HT1080 (cell line): Measurements from ENCODE around the gene ZNF454. TPM values are rescaled to one million over a fixed set of nuclear protein-coding genes. Genes with fewer than 3 reads are reported as not detected.

Source experiments
- DNase-seq: peaks from one replicate; pipeline ENCODE4 v3.0.0-alpha.2; 2015; ENCODE audit warnings: low read depth
- polyA plus RNA-seq, 2 experiments: library from polyadenylated mRNA; depleted of rRNA; stranded (reverse); fragments of >200 nt; gene quantifications; 2 replicates each; pipeline ENCODE4 v1.2.3, GENCODE V29; 2015
- total RNA-seq: library from RNA; depleted of rRNA; stranded (reverse); fragments of >200 nt; shearing (Covaris generic); gene quantifications from 2 replicates; pipeline ENCODE4 v1.2.3, GENCODE V29; 2014; rRNA removed

The ZNF454 gene
- not detected in 2 replicates for total RNA-seq
- polyA plus RNA-seq (2015; cell fraction: cytosol; rRNA removed): not detected in 2 replicates
- polyA plus RNA-seq (2015; cell fraction: nucleus; rRNA removed): not detected in 2 replicates

DNA sequence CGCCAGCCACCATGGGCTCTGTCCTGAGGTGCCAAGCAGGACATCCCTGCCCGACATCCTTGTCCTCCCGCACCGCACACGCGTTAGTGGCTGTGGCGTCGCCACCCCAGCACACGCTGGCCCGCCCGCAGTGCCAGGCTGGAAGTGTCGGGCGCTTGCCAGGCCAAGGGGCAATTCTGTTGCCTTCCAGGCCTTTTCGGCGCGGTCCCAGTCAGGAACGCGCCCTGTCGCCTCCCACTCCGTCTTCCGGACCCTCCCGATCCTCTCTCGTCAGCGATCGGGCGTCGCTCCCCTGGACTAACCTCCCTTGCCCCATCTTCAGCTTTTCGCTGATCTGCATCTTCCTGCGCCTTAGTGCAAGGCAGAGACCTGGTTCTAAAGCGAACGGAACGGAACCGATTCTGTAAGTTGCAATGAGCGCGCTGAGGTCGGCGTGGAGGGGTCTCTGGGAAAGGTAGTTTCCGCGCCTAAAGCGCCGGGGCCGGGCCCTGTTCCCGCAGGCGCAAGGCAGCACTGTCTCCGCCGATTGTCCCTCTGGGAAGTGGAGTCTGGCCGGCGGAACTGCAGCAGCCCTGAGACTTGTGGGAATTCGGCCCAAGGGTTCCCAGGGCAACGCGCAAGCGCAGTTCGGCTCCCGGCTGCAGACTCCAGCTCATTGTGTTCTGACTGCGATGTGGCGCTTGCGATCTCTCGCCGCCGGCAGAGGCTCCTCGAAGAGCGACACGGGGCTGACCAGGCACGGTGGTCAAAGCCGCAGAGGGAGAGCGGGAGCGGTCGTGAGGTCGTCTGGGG lies at the start of gene ZNF454:
TSS of gene ZNF454 (plus strand) at position 630 of the 792 bp plus-strand sequence. CDS start 1,594 bp downstream, outside the sequence.
- no peak for DNase-seq

DNA sequence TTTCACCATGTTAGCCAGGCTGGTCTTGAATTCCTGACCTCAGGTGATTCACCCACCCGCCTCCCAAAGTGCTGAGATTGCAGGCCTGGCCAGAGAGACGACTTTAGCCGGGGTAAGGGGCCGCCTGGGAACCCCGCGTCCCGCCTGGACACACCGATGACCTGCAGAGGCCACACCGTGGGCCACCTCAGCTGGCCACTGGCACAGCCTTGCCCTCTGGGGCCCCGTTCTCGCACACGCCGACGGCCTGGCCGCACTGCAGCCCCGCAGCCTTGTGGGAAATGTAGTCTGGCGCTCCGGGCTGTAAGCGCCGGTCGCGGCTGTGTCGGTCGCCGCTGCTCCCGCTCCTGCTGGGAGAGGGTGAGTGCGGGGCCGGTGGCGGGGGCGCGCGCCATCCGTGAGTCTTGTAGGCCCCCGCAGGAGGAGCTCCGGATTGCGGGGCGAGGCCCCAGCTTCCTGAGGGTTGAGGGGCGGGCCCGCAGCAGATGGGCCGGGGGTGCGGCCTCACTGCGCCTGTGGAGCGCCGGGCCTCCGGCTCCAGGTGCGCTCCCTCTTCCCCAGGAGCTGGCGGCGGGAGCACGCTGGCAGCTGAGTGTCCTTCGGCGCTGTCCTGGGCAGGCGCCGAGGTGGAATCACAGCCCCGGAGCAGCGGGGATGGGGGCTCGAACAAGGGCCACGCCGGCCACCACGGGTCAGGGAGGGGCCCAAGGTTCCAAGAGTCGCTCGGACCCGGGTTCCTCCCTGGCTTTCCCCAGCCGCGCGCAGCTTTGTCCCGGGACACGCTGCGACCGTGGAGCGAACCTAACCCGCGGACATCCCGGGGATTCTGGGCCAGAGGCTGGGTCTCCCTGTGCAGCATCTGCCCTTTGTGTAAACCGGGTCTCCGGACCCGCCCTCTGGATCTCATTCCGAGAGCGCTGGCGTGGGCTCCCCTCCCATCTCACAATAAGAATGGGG lies 45.1 kb upstream of the ZNF454 start, which contains the start of gene ZFP2:
TSS of gene ZFP2 (plus strand) at position 299 of the 957 bp plus-strand sequence. CDS start 35,401 bp downstream, outside the sequence.
- DNase-seq: peak; percentile 28

- DNase-seq: no peak
These were observed 41.7 kb upstream of the ZNF454 start for GRCh38 chr5:178899289-178899688.

DNA sequence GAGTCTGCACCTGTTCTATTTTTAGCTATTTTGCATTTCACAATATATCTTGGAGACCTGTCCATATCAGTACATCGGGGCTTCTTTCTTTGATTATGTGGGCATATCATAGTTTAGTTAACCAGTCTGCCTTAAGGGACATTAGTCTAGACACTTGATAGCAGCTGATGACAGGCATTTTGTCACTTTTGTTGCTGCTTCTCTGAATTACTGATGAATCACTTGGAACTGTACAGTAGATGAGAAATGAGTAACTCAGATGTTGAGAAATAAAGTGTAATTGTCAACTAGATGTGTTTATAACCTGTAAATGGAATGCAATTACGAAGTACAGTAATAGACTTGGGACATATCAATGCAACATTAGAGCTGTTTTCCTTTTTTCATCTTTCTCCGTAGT lies 38.1 kb upstream of the ZNF454 start:
- DNase-seq: no peak

DNA sequence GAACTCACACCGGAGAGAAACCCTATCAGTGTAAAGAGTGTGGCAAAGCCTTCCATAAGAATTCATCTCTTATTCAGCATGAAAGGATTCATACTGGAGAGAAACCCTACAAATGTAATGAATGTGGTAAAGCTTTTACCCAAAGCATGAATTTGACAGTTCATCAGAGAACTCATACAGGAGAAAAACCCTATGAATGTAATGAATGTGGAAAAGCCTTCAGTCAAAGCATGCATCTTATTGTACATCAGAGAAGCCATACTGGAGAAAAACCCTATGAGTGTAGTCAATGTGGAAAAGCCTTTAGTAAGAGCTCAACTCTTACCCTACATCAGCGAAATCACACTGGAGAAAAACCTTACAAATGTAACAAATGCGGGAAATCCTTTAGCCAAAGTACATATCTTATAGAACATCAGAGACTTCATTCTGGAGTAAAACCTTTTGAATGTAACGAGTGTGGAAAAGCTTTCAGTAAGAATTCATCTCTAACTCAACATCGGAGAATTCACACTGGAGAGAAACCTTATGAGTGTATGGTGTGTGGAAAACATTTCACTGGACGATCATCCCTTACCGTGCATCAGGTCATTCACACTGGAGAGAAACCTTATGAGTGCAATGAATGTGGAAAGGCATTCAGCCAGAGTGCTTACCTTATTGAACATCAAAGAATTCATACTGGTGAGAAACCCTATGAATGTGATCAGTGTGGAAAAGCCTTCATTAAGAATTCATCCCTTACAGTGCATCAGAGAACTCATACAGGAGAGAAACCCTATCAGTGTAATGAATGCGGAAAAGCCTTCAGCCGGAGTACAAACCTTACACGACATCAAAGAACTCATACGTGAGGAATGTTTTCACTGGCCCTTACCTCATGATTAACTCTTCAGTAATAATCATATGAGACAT lies 8.9 kb upstream of the ZNF454 start:
- DNase-seq: no peak

- DNase-seq: no peak
These were observed 363 bp downstream of the ZNF454 start for GRCh38 chr5:178941361-178941760.

DNA sequence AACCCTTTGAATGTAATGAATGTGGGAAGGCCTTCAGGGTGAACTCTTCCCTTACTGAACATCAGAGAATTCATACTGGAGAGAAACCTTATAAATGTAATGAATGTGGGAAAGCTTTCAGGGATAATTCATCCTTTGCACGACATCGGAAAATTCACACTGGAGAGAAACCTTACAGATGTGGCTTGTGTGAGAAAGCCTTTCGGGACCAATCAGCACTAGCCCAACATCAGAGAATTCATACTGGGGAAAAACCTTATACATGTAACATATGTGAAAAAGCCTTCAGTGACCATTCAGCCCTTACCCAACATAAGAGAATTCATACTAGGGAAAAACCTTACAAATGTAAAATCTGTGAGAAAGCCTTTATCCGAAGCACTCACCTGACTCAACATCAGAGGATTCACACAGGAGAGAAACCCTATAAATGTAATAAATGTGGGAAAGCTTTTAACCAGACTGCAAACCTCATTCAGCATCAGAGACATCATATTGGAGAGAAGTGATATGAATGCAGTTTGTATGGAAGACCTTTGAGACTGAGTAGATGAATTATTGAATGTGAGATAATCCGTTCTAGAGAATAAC lies 24.6 kb downstream of the ZNF454 start:
- DNase-seq: no peak

GRCh38 chr5:178981381-178981780 lies 40.4 kb downstream of the ZNF454 start:
- DNase-seq: no peak

DNA sequence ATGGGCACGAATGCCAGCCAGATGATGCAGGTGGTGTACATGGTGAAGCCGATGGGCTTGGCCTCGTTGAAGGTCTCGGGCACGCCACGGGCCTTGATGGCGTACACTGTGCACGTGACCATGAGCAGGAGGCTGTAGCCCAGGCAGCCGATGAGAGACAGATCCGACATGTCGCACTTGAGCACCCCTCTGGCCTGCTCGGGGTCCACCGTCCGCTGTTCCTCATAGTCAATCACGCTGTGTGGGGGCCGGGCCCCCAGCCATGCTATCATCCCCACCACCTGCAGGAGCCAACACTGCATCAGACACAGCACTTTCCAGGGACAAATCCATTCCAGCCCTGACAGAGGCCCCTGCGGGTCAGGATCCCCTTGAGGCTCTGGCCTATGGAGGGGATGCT lies 41.9 kb downstream of the ZNF454 start:
- DNase-seq: no peak

- DNase-seq: no peak
These were observed 42.7 kb downstream of the ZNF454 start for GRCh38 chr5:178983728-178984127.

GRCh38 chr5:178984145-178985072 lies 43.4 kb downstream of the ZNF454 start:
- no peak for DNase-seq

DNA sequence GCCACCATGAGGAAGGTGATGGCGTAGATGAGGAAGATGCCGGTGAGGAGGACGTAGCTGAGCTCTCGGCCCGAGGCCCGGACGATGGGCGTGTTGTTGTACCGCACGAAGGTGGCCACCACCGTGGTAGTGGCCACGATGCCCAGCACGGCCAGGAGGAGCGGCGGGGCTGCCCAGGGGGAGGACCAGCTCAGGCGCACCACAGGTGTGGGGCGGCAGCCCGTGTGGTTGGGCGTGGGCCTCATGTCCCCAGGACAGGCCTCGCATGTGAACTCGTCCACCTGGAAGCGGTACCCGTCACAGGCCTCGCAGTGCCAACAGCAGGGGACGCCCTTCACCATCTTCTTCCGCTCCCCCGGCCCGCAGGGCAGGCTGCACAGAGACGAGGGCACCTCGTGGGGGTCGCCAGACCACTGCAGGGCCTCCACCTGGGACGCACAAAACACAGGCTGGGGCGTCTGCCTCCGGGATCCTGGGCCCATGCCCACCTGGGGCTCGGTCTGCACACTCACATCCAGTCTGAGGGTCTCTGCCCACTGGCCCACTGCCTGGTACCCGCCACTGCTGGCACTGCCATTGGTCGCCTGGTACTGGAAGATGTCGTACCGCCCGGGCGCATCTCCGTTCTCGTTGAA lies 45.4 kb downstream of the ZNF454 start:
- no peak for DNase-seq

DNA sequence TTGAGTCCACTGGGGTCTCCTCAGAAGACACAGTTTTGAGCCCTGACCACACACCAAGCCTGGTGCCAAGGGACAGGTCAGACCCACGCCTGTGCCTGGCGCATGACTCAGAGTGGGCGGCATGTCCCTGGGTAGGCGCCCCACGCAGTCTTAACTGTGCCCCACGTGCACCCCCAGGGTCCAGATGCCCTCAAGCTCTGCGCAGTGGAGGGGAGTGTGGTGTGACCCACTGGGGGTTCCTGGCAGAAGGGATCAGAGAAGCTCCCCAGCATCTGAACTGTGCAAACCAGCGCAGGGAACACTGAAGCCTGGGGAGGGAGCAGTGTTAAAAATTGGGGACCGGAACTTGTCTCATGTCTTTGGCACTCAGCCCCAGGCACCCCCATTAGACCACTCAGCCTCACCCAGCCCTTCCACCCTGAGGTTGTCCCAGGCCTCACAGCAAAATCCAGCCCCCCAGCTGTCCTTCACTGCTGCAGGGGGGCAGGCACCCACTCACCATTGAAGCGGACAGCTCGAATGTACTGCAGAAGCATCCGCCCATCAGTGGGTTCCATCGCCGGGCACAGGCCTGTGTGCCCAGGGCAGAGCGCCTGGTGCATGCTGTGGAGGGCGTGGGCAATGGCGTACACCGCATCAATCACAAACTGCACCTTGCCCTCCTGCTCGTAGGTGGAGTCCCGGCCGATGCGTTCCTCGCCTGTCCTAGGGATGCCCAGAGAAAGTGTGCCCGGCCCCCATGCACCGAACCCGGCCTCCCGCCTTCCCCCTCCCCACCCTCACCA lies 47.6 kb downstream of the ZNF454 start:
- no peak for DNase-seq

GRCh38 chr5:178989311-178989710 lies 48.3 kb downstream of the ZNF454 start:
- DNase-seq: no peak

- no peak for DNase-seq
These were observed 49.5 kb downstream of the ZNF454 start for GRCh38 chr5:178990491-178990890.

DNA sequence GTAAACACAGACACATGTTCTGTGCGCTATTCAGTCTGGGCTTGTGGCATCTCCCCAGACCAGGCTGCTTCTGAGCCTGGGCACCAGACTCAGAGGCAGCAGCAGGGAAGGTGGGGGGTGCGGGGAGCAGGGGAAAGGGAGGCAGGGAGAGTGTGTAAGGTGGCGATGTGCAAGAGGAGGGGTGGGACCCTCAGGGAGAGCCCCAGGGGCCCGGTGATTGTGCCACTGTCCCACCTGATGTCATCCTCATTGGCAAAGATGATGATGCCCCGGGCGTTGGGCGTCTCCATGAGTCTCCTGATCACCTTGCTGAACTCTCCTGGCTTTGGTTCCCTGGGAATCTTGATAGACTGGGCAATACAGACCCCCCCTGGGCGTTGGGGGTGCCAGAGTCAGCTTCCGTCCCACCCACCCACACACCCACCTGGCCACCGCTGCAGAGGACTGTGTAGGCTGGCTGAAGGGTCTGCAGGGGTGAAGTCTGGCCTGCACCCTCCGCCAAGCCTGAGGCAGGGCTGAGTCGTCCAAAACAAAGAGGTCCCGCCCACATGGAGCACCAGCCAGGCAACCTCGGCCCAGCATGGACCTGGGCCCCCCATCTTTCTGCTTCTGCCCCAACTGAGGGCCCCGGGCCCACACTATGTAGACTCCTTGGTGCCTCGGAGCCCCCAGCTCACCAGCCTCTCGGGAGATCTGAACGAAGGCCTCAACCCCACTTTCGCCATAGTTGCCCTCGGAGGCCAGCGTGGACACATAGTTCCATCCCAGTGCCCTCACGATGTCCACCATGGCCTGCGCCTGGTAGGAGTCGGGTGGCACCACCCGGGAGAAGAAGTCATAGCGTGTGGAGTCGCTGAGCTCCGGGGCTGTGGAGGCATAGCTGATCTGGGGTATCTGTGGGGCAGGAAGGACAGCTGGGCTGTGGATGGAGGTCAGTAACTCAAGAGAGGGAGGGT lies 50.5 kb downstream of the ZNF454 start:
- no peak for DNase-seq
